HG03521 (cell line): ENCODE data around the gene TIGD4.
"Not testable (repeated sequence)": the region's sequence is repeated elsewhere in the genome, so short reads cannot be mapped to it uniquely, and the experiment has no call there.

ENCODE experiments used
- ATAC-seq: cut with Tn5 transposase; IDR thresholded peaks from one replicate; pipeline ENCODE4 v1.9.1; 2021; ENCODE audit warnings: mild to moderate bottlenecking, moderate library complexity; ENCODE audit not compliant: unreplicated experiment

Gene TIGD4

DNA sequence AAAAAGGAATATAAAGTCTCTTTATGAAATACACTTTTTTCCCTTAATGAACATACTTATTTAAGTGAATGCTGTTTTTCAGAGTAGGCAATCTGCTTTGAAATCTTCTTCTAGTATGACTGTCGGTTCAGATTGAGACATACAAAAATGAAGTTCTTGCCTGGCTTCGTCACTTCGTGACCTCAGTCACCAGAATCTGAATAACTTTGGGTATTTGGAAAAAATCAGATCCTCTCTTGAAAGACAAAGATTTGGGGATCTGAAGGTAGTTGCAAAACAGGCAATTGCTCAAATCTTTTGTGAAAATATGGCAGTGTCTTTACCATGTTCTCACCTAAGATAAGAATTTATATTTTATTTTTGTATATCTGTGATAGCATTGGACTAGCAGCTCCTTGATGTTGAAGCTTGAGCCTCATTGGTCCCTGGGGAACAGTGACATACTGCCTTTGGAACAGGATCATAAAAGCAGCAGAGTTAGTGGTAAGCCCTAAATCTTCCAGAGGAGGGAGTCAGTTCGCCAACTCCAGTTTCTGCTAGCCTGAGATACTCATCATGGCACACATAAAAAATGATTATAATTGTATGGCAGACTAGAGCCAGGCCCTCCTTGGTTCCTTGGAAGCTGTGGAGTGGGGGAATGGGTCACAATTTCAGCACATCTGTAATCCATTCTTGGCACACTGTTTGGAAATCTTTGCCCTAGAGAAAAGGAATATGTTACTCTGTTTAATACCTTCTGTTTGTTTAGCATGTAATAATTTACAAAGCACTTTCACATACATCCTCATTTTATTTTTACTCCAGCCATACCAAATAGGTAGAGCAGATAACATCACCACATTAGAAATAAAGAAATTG, 5.2 kb upstream of the TIGD4 start:
- no peak for ATAC-seq

DNA sequence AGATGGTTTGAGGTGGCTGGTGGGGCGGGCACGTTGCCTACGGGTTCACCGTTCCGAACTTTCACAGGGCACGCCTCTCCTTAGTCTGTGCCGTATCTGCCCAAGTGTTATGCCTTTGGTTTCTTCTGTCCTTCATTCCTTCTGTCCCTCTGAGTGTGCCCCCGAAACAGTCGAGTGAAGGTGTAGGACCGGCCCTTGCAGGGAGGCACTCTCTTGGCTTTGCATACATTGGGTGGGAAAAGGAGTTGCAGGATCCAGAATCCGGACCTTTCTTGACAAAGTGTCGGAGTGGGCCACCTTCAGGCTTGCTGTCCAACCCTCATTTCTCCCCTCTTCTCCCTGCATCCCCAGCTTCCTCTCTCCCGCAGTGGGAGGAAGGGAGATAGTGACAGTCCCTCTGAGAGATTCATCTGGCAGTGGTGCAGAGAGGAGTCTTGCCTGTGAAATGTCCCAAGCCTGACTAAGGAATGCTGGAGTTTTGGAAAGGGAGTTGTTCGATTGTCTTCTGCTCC, 793 bp upstream of the TIGD4 start:
- peak; percentile 21 for ATAC-seq

DNA sequence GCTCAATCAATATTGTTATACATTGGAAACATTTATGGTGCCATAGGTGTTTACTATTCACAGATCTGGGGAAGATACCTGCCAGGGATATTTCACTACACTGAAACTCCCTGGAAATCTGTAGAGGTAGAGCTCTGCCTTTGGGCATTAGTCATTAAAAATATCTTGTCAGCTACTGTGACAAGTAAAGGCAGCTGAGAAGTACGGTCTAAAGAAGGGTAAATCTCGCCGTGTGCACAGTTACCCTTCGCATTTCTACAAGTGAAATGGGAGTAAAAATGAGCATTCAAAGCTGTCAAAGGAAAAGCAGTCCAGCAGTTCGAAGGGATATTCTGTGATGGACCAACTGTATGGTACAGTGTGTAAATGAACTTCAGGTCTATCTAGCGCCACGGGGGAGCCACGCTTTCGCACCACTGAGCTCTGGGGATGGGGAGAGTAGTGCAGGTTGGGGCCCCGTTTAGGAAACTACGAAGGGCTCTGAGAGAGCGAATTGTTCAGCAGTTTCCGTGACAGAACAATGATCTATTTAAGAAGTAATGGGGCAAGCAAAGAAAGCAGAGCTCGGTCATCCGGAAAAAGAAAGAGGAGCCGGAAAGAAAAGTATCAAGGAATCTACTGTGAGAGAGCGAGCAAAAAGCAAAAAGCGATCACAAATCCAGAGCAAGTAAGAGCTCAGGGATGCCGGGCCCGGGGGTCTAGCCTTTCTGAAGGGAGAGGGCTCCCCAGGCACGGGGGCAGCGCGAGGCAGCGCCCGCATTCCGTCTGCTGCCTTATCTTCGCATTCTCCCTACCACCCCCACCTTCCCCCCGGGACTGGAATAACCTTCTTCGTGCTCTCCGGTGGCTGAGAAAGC, 646 bp downstream of the TIGD4 start:
- ATAC-seq = no peak

DNA sequence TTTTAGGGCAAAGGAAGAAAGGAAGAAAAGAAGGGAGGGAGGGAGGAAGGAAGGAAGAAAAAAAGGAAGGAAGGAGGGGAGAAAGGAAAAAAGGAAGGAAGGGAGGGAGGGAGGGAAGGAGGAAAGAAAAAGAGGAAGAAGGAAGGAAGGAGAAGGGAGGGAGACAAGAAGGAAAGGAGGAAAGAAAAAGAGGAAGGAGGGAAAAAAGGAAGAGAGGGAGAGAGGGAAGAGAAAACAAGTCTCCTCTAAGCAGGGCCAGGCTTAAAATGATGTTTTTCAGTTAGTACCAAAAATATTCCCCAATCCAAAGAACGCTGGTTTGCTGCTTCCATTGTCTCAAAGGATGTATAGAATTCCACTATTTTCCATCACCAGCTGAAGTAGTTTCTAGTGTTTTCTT, 2.0 kb downstream of the TIGD4 start:
- ATAC-seq = no peak

DNA sequence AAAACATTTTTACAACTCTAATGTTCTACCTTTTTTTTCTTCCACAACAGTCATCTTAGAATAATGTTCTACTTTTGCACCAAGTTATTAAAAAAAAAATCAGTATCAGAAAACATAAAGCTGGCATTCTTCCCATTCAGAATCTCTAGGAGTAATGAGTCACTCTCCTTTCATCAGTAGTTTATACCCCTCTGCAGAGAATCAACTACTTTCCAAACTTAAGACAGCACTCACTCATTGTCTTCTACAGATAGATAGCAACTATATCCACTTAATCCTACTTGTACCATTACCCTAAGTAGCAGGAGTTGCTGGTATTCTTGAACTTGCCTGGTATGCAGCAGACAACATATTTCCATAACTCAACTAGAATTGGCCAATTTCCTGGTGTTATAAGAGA, 3.2 kb downstream of the TIGD4 start:
- ATAC-seq = no peak

DNA sequence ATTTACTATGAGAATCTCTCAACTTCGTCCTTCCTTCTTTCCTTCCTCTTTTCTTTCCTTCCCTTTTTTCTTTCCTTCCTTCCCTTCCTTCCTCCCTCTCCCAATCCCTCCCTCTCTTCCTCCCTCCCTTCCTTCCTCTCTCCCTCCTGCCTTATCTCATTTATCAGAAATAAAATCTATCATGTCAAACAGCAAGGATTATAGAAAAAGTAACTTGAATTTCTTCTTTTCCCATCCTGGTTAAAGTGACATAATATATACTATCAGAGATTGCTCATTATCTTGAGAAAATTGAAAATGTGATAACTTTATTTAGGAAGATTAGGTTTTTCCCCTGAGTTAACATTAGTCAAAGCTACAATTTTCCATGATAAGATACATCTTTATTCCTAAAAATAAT, 5.6 kb downstream of the TIGD4 start:
- ATAC-seq = no peak

DNA sequence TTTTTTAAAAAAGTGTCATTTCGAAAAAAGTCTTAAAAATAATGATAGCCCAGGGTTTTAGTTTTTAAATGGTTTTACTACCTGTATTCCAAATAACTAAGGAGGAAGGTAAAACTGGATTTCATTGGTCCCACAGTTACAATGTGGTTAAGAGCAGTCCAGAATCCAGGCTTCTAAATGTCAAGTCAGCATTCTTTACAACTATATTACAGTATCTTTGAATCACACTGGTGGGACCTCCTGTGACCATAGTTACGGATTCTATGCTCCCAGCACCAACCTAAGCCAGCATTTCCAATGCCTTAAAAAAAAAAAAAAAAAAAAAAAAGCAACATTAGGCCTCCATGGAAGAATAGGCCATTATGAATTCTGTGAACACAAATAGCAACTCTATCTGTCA, 6.2 kb downstream of the TIGD4 start:
- no peak for ATAC-seq

DNA sequence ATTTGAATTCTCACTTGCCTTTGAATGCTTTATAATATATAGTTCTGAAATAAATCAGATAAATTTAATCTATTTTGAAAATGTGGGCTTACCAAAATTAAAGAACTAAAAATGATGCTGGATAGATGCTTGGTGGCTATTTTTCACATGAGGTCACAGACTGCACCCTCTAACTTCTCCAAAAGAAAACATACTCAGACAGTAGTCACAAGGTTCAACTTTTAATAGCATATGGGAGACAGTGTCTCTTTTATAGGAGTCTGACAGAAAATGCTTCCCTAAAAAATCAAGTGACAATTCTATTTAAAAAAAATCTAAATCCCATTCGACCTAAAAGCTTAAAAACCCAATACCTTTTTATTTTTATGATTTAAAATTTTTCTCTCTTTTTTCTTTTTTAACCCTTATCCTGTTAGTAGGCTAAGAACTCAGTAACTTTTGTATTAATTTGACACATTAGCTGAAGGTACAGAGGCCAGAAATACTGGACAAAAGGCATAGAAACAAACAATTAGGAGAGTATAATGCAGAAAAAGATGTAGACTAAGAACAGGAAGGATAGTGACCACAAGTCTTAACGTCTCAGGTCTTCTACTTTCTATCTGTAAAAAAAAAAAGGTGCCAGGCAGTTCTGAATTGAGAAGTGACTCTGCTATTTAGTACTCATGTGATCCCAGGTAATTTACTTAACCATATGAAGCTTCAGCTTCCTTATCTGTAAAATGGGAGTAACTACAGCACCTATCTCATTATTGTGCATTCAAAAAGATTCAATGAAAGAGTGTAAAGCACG, 7.6 kb downstream of the TIGD4 start:
- no peak for ATAC-seq

DNA sequence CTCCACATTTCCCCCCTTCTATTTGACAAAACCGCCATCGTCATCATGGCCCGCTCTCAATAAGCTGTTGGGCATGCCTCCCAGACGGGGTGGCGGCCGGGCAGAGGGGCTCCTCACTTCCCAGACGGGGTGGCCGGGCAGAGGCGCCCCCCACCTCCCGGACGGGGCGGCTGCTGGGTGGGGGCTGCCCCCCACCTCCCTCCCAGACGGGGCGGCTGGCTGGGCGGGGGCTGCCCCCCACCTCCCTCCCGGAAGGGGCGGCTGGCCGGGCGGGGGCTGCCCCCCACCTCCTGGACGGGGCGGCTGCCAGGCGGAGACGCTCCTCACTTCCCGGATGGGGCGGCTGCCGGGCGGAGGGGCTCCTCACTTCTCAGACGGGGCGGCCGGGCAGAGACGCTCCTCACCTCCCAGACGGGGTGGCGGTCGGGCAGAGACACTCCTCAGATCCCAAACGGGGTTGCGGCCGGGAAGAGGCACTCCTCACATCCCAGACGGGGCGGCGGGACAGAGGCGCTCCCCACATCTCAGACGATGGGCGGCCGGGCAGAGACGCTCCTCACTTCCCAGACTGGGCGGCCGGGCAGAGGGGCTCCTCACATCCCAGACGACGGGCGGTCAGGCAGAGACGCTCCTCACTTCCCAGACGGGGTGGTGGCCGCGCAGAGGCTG, 14.3 kb downstream of the TIGD4 start:
- not testable (repeated sequence) for ATAC-seq

DNA sequence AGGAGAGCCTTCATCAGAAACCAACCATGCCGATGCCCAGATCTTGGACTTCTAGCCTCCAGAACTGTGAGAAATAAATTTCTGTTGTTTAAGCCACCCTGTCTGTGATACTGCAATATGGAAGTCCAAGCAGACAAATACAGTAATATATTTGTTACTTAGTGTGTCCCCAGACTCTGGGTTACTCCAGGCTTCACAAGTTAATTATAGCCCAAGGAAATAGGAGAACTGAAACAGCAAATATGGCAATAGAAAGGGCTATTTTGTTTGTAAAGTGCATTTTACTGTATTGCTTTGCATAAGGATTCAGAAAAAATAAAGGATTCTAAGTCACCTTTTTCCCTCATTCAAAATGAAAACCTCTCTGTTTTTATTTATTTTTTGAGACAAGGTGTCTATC, 15.7 kb downstream of the TIGD4 start:
- no peak for ATAC-seq

DNA sequence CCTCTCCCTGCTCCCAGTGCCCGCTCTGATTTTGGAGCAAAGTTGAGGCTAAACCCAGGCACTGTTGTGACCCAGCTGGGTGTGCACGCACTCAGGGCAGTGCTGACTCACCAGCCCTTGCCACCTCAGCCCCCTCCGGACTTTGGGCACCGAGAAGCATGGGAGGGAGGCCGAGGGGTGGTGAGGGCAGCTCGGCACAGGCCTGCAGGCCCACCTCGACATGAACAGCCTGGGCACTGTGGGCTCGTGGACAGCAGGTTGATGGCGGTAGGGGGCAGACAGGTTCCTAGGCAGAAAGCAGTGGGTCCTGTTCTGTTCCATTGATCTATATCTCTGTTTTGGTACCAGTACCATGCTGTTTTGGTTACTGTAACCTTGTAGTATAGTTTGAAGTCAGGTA, 30.9 kb downstream of the TIGD4 start:
- no peak for ATAC-seq

DNA sequence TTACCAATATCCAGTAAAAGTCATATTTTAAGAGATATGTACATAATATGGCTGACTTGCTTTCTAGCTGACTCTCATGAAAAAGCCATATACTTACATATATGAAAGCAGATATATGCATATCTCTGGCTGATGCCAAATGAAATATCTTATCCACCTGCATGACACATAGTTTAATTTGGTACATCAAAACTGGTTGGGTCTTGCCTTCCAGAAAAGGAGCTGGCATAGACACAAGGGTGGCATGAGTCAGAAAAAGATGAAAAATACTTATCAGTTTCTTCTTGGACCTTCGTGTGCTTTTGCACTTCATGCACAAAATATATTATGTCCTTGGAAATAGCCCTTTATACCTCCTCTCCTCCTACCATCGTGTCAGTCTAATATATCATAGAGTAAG, 32.1 kb downstream of the TIGD4 start:
- no peak for ATAC-seq

DNA sequence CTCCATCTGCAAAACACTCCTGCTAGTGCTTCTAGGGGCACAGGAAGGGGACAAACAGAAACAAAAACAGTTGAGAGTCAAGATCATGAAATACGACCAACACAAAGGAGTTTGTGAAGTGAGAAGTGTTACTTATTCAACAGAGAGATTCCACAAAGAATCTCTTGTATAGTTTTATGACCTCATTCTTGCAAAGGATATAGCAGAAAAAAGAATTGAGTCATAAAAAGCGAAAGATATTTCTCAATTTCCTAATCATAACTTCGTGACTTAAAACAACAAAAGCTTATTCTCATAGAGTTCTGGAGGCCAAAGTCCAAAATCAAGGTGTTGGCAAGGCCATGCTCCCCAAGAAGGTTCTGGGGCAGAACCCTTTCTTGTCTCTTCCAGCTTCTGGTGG, 40.7 kb downstream of the TIGD4 start:
- ATAC-seq = no peak

DNA sequence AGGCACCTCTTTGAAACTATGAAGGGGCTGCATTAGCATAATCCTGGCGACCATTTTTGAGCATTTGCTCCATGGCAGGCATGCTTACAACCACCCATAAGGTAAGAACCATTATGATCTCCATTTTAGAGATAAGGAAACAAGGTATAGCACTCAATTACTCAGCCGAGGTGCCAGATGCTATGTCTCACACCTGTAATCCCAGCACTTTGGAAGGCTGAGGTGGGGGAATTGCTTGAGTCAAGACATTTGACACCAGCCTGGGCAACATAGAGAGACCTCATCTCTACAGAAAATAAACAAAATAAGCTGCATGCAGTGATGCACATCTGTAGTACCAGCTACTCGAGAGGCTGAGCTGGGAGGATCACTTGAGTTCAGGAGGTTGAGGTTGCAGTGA, 43.6 kb downstream of the TIGD4 start:
- no peak for ATAC-seq

DNA sequence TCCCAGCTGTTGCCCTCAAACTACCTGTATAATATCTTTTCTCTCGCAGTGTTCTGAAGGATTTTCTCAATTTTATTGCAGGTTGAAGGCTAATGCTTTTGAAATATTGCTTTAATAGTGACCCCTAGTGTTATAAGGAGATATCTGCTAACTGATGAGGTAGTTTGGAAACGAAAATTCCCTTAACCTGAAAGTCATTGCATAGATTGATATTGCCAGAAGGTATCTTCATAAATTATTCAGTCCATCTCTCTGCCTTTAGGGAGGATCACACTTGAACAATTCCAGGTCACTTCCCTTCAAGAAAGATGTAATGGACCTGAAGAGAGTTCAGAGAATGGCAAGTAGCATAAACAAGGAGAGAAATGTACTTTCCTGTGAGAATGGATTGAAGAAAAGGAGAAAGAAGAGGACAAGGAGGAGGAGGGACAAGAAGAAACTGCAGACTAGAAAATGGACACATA, 44.1 kb downstream of the TIGD4 start:
- ATAC-seq = no peak

DNA sequence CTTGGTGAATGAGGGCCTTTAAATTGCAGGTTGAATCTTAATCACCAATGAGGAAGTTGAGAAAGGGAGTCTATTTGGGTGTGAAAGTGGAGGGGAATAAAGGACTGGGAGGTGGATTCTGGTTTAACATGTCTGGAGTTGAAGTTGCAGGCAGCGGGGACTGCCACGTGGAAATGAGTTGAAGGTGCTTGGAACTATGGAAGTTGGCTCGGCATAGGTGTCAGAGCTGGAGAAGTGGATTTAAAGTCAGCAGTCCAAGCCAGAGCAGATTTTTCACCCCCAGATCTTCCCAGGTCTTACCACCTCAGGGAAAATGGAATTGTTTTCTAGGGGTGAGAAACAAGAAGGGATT, 44.9 kb downstream of the TIGD4 start:
- no peak for ATAC-seq

DNA sequence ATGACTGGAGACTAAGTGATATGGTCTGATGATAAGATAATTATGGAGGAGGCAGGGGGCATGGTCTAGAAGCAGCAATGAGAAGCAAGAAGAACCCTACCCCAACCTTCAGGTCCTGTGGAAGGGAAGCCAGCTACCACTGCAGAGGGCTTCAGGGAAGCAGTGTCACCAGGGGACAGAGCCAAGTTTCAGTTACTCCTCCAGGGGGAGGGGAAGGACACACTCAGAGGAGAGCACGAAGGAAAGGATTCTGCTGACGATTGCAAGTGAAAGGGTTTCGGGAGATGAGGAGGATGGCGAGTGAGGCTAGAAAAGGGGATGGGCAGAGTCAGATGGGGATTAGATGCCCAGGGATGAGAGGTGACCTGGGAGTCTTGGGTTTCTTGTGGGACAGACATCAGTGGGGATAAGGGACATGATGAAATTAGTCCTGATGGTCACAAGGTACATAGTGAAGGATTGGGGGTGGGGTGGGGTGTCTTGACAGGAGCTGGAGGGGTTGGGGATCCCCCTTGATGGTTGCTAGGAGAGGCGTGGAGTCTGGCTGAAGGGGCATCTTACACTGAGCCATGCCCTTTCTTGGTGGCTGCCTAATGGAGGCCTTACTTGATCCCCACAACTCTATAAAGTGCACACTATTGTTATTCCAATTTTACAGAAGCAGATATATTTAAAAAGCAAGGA, 45.4 kb downstream of the TIGD4 start:
- no peak for ATAC-seq

DNA sequence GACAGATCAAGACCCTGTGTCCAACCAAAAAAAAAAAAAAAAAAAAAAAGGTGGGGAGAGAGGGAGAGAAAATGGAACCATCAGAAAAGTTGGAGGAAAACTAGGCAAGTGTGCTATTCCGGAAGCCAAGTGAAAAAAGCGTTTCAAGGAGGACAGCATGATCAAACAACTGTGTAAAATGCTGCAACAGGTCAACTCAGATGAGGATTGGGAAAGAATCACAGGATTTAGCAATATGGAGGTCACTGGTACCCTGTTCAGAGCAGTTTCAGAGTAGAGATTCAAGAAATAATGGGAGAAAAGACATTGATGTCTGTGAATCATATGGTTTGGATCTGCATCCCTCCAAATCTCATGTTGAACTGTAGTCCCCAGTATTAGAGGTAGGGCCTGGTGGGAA, 47.5 kb downstream of the TIGD4 start:
- ATAC-seq = no peak

DNA sequence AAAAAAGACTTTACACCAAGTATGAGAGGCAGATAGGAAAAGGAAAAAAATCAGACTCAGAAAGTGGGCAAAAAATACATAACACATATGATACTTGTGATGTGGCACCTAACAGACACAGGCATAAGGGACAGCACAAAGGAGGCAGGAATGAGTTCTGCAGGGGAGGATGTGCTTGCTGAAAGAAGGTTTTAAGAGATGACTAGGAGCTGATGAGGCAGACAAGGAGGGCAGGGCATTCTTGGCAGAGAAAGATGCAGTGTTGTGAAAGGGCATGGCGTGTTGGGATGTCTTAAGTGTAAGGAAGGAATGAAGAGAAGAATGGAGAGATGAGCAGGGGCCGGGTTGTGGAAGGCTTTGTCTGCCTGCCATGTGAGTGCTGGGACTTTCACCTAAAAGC, 50.1 kb downstream of the TIGD4 start:
- ATAC-seq = no peak

DNA sequence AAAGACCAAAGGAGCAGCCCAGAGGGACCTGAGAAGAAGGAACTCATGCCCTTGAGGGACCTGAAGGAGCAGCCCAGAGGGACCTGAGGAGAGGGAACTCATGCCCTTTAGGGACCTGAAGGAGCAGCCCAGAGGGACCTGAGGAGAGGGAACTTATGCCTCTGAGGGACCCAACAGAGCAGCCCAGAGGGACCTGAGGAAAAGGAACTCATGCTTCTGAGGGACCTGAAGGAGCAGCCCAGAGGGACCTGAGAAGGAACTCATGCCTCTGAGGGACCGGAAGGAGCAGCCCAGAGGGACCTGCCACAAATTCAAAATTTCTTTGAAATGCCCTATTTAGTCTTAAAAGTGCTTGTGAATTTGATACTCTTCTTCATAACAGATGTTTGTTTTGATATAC, 51.2 kb downstream of the TIGD4 start:
- ATAC-seq = no peak
